ENCODE measurements around the gene PCYT1A.

Gene PCYT1A

DNA sequence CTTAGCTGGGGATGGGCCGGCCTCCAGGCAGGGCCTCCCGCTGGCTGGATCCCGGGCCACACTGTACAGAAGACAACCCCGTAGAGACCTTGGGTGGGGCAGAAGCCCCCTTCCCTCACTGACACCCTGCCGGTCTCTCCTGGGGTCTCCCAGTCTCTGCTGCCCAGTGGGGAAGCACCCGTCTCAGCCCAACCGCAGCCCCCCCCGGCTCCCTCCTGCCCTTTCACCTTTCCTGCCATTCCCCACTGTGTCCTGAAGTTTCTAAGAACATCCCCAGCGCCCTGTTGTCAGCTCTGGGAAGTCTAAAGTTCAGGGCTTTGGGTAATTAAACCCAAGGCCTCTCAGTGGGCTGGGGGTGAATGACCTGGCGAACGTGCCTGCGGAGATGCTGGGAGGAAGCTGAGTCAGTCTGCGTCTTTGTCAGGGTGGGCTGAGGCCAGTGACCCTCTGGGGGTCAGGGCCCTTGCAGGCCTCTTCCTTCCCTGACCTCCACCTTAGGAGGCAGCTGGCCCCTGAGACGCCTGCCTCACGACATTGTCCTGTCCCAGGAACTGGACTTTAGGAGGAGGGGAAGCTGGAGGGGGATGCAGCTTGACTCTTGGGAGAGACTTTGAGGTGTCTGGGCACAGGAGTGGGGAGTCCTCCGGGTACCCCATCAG, 72.6 kb downstream of the PCYT1A start:
- TF ChIP-seq CTCF (IDR thresholded peaks at IDR 0.05) = no peak

GRCh38 chr3:196210673-196211556, 76.6 kb downstream of the PCYT1A start, which contains the start of gene ZDHHC19:
TSS of gene ZDHHC19 (minus strand) at chr3:196211400. CDS start at chr3:196211315, 85 bp downstream.
- TF ChIP-seq CTCF (IDR thresholded peaks at IDR 0.05) = no peak

DNA sequence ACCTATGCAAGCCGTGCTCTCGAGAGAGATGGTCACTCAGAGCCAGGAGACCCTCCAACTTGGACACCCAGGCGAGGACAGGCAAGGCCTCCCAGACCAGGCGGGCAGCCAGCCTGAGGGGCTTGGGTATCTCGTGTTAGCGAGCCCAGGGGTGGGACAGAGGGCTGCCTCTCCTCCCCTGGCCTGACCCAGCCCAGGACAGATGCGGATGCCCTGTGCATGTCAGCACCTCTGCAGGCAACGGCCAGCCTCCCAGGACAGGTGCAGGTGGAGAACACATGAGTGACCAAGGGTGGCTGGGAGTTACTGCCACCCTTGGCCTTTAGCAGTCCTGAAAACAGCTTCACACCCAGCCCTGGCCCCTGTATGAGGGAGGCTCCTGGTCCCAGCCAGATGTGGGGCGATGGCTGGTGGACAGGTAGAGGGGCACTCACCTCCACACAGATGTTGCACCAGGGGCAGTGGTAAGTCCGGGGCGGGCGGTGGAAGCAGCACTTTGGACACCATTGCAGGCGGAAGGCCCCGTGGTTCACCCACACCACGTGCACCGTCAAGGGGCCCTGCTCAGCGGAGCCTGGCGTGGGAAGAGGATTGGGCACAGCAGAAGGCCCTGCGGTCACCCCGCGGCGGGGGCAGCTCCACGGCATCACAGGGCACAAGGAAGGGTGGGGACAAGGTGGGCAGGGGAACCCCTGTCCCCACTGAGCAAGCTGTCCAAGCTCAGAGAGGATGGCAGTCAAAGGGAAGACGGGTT, 78.4 kb downstream of the PCYT1A start:
- no peak for TF ChIP-seq CTCF (IDR thresholded peaks at IDR 0.05)

GRCh38 chr3:196207833-196208607, 79.5 kb downstream of the PCYT1A start:
- no peak for TF ChIP-seq CTCF (IDR thresholded peaks at IDR 0.05)

DNA sequence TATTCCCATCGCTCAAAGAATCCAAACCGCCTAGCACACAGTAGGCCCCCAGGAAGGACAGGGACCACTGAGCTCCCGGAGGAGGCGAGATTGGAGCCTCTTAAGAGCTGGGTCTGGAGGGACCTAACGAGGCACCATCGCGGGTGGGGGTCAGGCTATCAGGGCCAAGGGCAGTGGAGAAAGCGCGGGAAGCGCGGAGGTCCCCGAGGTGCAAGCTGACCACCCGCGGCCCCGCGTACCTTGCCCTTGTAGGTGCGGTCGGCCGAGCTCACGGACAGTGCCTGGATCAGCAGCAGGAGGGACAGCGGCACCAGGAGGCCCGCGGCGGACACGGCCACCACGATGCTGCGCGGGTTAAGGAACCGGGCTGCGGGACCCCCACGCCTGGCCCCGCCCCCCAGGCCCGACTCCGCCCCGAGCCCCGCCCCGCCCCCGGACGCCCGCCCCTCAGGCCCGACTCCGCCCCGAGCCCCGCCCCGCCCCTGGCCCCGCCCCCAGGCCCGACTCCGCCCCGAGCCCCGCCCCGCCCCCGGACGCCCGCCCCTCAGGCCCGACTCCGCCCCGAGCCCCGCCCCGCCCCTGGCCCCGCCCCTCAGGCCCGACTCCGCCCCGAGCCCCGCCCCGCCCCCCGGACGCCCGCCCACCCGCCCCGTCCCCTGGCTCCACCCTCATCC, 80.2 kb downstream of the PCYT1A start:
- no peak for TF ChIP-seq CTCF (IDR thresholded peaks at IDR 0.05)

GRCh38 chr3:196203846-196204245, 83.7 kb downstream of the PCYT1A start:
- no peak for TF ChIP-seq CTCF (IDR thresholded peaks at IDR 0.05)
